Measurements from ENCODE around the gene TRIM17. TPM values are rescaled to one million over a fixed set of nuclear protein-coding genes. Genes with fewer than 3 reads are reported as not detected.

Gene TRIM17
- total RNA-seq, 1 experiment from 2014 or later, result not detected

DNA sequence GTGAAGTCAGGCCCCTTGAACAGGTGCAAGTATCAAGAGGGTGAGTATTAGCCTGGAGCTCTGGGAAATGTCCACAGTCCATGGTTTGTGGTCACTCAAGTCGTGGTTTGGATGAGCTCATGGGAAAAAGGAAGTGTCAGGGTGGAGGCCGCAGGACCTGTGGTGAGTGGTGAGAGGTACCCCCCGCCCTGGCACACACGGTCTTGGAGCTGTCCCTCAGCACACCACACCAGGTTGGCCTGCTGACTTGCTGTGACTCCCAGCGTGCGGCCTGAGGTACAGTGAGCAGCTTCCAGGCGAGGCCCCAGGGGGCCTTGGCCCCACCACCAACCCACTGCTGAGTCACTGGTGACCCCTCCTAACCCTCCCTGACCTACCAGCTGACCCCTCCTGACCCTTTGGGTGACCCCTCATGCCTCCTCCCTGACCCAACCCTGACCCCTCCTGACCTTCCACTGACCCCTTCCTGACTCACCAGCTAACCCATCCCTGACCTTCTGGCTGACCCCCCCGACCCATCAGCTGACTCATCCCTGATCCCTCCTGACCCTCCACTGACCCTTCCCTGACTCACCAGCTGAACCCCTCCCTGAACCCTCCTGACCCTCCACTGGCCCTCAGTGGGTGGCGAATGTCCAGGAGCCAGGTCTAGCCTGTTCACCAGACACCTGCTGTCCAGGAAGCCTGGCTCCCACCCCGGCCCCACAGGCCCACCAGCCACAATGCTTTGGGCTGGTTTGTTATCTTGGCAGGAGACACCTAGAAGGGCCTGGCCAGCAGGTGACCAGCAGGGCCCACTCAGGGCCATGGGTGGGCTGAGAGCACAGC is 35.7 kb upstream of the TRIM17 start:
- no peaks in the 10 kb centered on the region for H3K9me3 ChIP-seq (ENCODE audit: control insufficient read depth in 1 of 2, insufficient read depth in 1 of 2, low read depth in 1 of 2, low read length in 2 of 2)
- no peaks in the 10 kb centered on the region for H3K27me3 ChIP-seq (ENCODE audit: insufficient read depth, low read length)
- H4K20me1 ChIP-seq (ENCODE audit: insufficient read depth), result no peaks in the 10 kb centered on the region
- TF ChIP-seq, protein P1, sequence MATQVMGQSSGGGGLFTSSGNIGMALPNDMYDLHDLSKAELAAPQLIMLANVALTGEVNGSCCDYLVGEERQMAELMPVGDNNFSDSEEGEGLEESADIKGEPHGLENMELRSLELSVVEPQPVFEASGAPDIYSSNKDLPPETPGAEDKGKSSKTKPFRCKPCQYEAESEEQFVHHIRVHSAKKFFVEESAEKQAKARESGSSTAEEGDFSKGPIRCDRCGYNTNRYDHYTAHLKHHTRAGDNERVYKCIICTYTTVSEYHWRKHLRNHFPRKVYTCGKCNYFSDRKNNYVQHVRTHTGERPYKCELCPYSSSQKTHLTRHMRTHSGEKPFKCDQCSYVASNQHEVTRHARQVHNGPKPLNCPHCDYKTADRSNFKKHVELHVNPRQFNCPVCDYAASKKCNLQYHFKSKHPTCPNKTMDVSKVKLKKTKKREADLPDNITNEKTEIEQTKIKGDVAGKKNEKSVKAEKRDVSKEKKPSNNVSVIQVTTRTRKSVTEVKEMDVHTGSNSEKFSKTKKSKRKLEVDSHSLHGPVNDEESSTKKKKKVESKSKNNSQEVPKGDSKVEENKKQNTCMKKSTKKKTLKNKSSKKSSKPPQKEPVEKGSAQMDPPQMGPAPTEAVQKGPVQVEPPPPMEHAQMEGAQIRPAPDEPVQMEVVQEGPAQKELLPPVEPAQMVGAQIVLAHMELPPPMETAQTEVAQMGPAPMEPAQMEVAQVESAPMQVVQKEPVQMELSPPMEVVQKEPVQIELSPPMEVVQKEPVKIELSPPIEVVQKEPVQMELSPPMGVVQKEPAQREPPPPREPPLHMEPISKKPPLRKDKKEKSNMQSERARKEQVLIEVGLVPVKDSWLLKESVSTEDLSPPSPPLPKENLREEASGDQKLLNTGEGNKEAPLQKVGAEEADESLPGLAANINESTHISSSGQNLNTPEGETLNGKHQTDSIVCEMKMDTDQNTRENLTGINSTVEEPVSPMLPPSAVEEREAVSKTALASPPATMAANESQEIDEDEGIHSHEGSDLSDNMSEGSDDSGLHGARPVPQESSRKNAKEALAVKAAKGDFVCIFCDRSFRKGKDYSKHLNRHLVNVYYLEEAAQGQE (IDR thresholded peaks at IDR 0.05; ENCODE audit: low read depth), result no peak
- TF ChIP-seq, protein P2, sequence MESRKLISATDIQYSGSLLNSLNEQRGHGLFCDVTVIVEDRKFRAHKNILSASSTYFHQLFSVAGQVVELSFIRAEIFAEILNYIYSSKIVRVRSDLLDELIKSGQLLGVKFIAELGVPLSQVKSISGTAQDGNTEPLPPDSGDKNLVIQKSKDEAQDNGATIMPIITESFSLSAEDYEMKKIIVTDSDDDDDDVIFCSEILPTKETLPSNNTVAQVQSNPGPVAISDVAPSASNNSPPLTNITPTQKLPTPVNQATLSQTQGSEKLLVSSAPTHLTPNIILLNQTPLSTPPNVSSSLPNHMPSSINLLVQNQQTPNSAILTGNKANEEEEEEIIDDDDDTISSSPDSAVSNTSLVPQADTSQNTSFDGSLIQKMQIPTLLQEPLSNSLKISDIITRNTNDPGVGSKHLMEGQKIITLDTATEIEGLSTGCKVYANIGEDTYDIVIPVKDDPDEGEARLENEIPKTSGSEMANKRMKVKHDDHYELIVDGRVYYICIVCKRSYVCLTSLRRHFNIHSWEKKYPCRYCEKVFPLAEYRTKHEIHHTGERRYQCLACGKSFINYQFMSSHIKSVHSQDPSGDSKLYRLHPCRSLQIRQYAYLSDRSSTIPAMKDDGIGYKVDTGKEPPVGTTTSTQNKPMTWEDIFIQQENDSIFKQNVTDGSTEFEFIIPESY (IDR thresholded peaks at IDR 0.05; ENCODE audit: extremely low read depth, insufficient replicate concordance, low read length), result no peak
- peak; percentile 24; the same call in 1 of the 2 replicates for TF ChIP-seq SP1 (IDR thresholded peaks at IDR 0.05; ENCODE audit: low read depth)
- peaks cover 23% of the 10 kb centered on the region for H3K79me2 ChIP-seq (ENCODE audit: insufficient read depth, low read length)
- H3K27ac ChIP-seq (ENCODE audit: low read depth, low read length), result no peak overlapping the region
- H3K4me2 ChIP-seq (ENCODE audit: low read length), result peak overlapping the region; percentile 23
- H2AFZ ChIP-seq (ENCODE audit: low read depth, low read length, poor library complexity, severe bottlenecking), result no peak overlapping the region
- intact Hi-C loops (cut with micrococcal nuclease), result loop anchor here (10.0 kb wide), 1 partner anchor 458 kb away; no protein-coding TSS in a partner anchor
- ChIA-PET CTCF (no interaction called here), RAD21 (ENCODE audit: low non-redundant PET in 1 of 2, low total read pairs in 2 of 2, uncharacterized antibody in 2 of 2, unreplicated experiment in 2 of 2) (no interaction called here), POLR2A (no interaction called here)
- H3K9ac ChIP-seq (ENCODE audit: low read length), result no peak overlapping the region; the same call in 1 of the 2 replicates
- H3K36me3 ChIP-seq (ENCODE audit: control insufficient read depth in 1 of 2, insufficient read depth in 2 of 2, low read length in 2 of 2), result no peaks in the 10 kb centered on the region
- no peaks in the 10 kb centered on the region for H3K9me2 ChIP-seq (ENCODE audit: insufficient read depth)
- H3K4me1 ChIP-seq (ENCODE audit: control insufficient read depth in 1 of 2, insufficient read depth in 2 of 2, low read length in 2 of 2), result peaks cover 5 to 25% of the 10 kb centered on the region in 2 experiments; a peak in 3 of 4 replicates
- no peak overlapping the region for H3K4me3 ChIP-seq (replicated peaks in 1 of 2; ENCODE audit: low read depth in 1 of 2, low read length in 2 of 2)
- BruUV-seq (replicated peaks), result no TSS peak
- ATAC-seq (no peak), DNase-seq (ENCODE audit: low read depth, low spot score) (no peak)

All from HCT116 (cell line).